K562 (cell line): Measurements from ENCODE around the gene STIL. TPM values are rescaled to one million over a fixed set of nuclear protein-coding genes. Genes with fewer than 3 reads are reported as not detected.

ENCODE experiments used
- ATAC-seq: fragments of 200-7000 bp; cut with Tn5 transposase; 3 replicates; pipeline ENCODE4 v1.9.1; 2020; ENCODE audit warnings: moderate library complexity
- BruUV-seq: library from RNA; stranded (reverse); fragments of 400-500 nt; replicated peaks from 2 replicates; lab custom pipeline; 2021; lab: Mats Ljungman, UMichigan
- CTCF ChIA-PET: fragments of 300-600 bp; formaldehyde crosslinking; extraction: SDS; loops from one replicate; lab custom pipeline; 2021; ENCODE audit warnings: low intra/inter-chr PET ratio; lab: Yijun Ruan, JAX
- POLR2A ChIA-PET: fragments of 300-600, 350-650 bp; sonication (Branson Sonifier 250); formaldehyde crosslinking; extraction: SDS; loops from one replicate; lab custom pipeline; 2021; ENCODE audit warnings: antibody characterized with exemption, inconsistent platforms; lab: Yijun Ruan, JAX
- DNase-seq, 4 experiments: peaks; one replicate each; pipeline versions ENCODE4 v3.0.0 to v3.0.0-alpha.2; 2011 to 2018; ENCODE audit warnings: low spot score in 3 of 4, mixed read lengths in 3 of 4; ENCODE audit errors: extremely low read depth in 1 of 4
- FAIRE-seq: peaks from 2 replicates; lab custom pipeline; 2011; peaks lifted over from hg19 to GRCh38; lab: Jason Lieb, UNC
- H2AFZ ChIP-seq: 2 replicates; pipeline ENCODE4 v1.6.0; 2011; ENCODE audit warnings: low read depth, low read length, control low read depth, inconsistent platforms
- H3K27ac ChIP-seq: fragments of 200-600 bp; 3 replicates; pipeline ENCODE4 v1.8.0; 2011; ENCODE audit warnings: low read depth, mild to moderate bottlenecking, control low read depth, inconsistent platforms, low read length, moderate library complexity, mixed read lengths; ENCODE audit errors: extremely low read depth
- H3K27me3 ChIP-seq, 2 experiments: fragments of 300-600 bp in 1 of 2; 2 replicates in 1 of 2; 3 replicates in 1 of 2; pipeline versions ENCODE4 v1.6.0 to v1.8.0; 2011; ENCODE audit warnings: inconsistent platforms in 2 of 2, low read length in 2 of 2, mild to moderate bottlenecking in 1 of 2, mixed read lengths in 1 of 2, moderate library complexity in 1 of 2; ENCODE audit not compliant: control insufficient read depth in 2 of 2, insufficient read depth in 2 of 2
- H3K36me3 ChIP-seq: fragments of 300-600 bp; 3 replicates; pipeline ENCODE4 v1.8.0; 2011; ENCODE audit warnings: mild to moderate bottlenecking, low read length, inconsistent platforms; ENCODE audit not compliant: control insufficient read depth, insufficient read depth
- H3K4me1 ChIP-seq, 2 experiments: fragments of 200-600 bp in 1 of 2; replicated peaks in 1 of 2; 2 replicates in 1 of 2; 3 replicates in 1 of 2; pipeline versions ENCODE4 v1.5.1 to v1.8.0; 2011; ENCODE audit warnings: inconsistent platforms in 2 of 2, low read length in 2 of 2, mild to moderate bottlenecking in 1 of 2, mixed read lengths in 1 of 2, moderate library complexity in 1 of 2; ENCODE audit not compliant: control insufficient read depth in 2 of 2, insufficient read depth in 2 of 2
- H3K4me2 ChIP-seq: 2 replicates; pipeline ENCODE4 v1.6.1; 2011; ENCODE audit warnings: low read length, control low read depth, inconsistent platforms, mixed read lengths; ENCODE audit not compliant: insufficient read depth
- H3K4me3 ChIP-seq: fragments of 200-600 bp; sonication (generic), shearing (Covaris generic); 2 replicates; pipeline ENCODE4 v1.5.1; 2016; ENCODE audit warnings: control low read depth, inconsistent platforms
- H3K79me2 ChIP-seq: fragments of 200-600 bp; 3 replicates; pipeline ENCODE4 v1.8.0; 2011; ENCODE audit warnings: low read length, inconsistent platforms; ENCODE audit not compliant: control insufficient read depth, insufficient read depth
- H3K9ac ChIP-seq, 2 experiments: 2 replicates each; pipeline versions ENCODE4 v1.6.0 to v1.6.1; 2011; ENCODE audit warnings: low read depth in 2 of 2, low read length in 2 of 2, control low read depth in 1 of 2, inconsistent platforms in 1 of 2, mild to moderate bottlenecking in 1 of 2, mixed read lengths in 1 of 2; ENCODE audit not compliant: insufficient read depth in 1 of 2
- H3K9me1 ChIP-seq: one replicate; pipeline ENCODE4 v1.6.0; 2011; ENCODE audit warnings: inconsistent platforms, mild to moderate bottlenecking, low read length, moderate library complexity; ENCODE audit not compliant: control insufficient read depth, insufficient read depth
- H3K9me3 ChIP-seq: replicated peaks from 2 replicates; pipeline ENCODE4 v1.5.1; 2011; ENCODE audit warnings: low read depth, low read length, inconsistent platforms; ENCODE audit not compliant: control insufficient read depth, insufficient read depth
- H4K20me1 ChIP-seq: replicated peaks from 2 replicates; pipeline ENCODE4 v1.6.1; 2011; ENCODE audit warnings: low read length, inconsistent platforms, mixed read lengths; ENCODE audit not compliant: control insufficient read depth, insufficient read depth
- ARID1B ChIP-seq: fragments of 450-650 bp; IDR thresholded peaks from 2 replicates; pipeline ENCODE4 v1.6.1; 2016; ENCODE audit warnings: antibody characterized with exemption, mild to moderate bottlenecking, inconsistent platforms
- CTBP1 ChIP-seq: fragments of 450-650 bp; IDR thresholded peaks from 2 replicates; pipeline ENCODE4 v1.6.1; 2016; ENCODE audit warnings: borderline replicate concordance
- GTF2E2 ChIP-seq: fragments of 200-800 bp; sonication (Bioruptor generic); IDR thresholded peaks from 2 replicates; pipeline ENCODE4 v1.6.1; 2016; ENCODE audit warnings: missing genetic modification characterization, missing compliant biosample characterization
- MCM2 ChIP-seq: fragments of 450-650 bp; IDR thresholded peaks from 2 replicates; pipeline ENCODE4 v1.6.1; 2017; ENCODE audit warnings: low read depth, mild to moderate bottlenecking
- NFE2 ChIP-seq: IDR thresholded peaks from 2 replicates; pipeline ENCODE4 v1.6.1; 2014; ENCODE audit warnings: antibody characterized with exemption, low read depth
- PKNOX1 ChIP-seq: fragments of 450-650 bp; IDR thresholded peaks from 2 replicates; pipeline ENCODE4 v1.6.1; 2016
- POLR2AphosphoS2 ChIP-seq: IDR thresholded peaks from 2 replicates; pipeline ENCODE4 v1.6.1; 2012; ENCODE audit warnings: low read length, improper control_type of control experiment
- RBBP5 ChIP-seq: fragments of 200-600 bp; sonication (generic); IDR thresholded peaks from 2 replicates; pipeline ENCODE4 v1.6.1; 2012; ENCODE audit warnings: borderline replicate concordance, mild to moderate bottlenecking, low read length, control low read depth, inconsistent platforms; ENCODE audit not compliant: insufficient read depth, poor library complexity, severe bottlenecking
- RBM22 ChIP-seq: fragments of 200-400 bp; formaldehyde crosslinking; IDR thresholded peaks from 2 replicates; pipeline ENCODE4 v1.6.1; 2018; ENCODE audit warnings: low read length, low read depth; ENCODE audit not compliant: poor library complexity, severe bottlenecking
- SMAD2 ChIP-seq: fragments of 150-350 bp; IDR thresholded peaks from 2 replicates; pipeline ENCODE4 v1.6.1; 2014; ENCODE audit warnings: low read depth, mild to moderate bottlenecking, low read length
- SMAD4 ChIP-seq: fragments of 250-450 bp; sonication (Bioruptor Pico); conservative IDR thresholded peaks from 2 replicates; pipeline ENCODE4 v1.8.0; 2021; ENCODE audit warnings: inconsistent platforms, mild to moderate bottlenecking, moderate library complexity
- TCF7 ChIP-seq: sonication (generic); IDR thresholded peaks from 2 replicates; pipeline ENCODE4 v1.6.1; 2016; ENCODE audit warnings: antibody characterized with exemption, borderline replicate concordance
- XRCC5 ChIP-seq: fragments of 200-400 bp; formaldehyde crosslinking; IDR thresholded peaks from 2 replicates; pipeline ENCODE4 v1.6.1; 2017; ENCODE audit warnings: low read depth, mild to moderate bottlenecking, low read length
- ZBTB17 ChIP-seq: fragments of 450-650 bp; formaldehyde crosslinking; IDR thresholded peaks from 2 replicates; pipeline ENCODE4 v1.4.0; 2020; ENCODE audit warnings: mild to moderate bottlenecking
- ZBTB8A ChIP-seq: fragments of 450-650 bp; IDR thresholded peaks from 2 replicates; pipeline ENCODE4 v1.6.1; 2018; ENCODE audit warnings: mild to moderate bottlenecking, moderate library complexity; ENCODE audit not compliant: partially characterized antibody
- ZNF431 ChIP-seq: sonication (generic); formaldehyde crosslinking; IDR thresholded peaks from 2 replicates; pipeline ENCODE4 v1.8.0; 2022; ENCODE audit warnings: mild to moderate bottlenecking, missing genetic modification reagents
- ZNF699 ChIP-seq: fragments of 250-450 bp; sonication (Bioruptor Pico); IDR thresholded peaks from 2 replicates; pipeline ENCODE4 v1.8.0; 2021; ENCODE audit warnings: mild to moderate bottlenecking, moderate library complexity; ENCODE audit not compliant: insufficient replicate concordance
- ZNF77 ChIP-seq: fragments of 250-450 bp; sonication (Bioruptor Pico); IDR thresholded peaks from 2 replicates; pipeline ENCODE4 v1.5.0; 2020
- ZSCAN32 ChIP-seq: fragments of 450-650 bp; formaldehyde crosslinking; IDR thresholded peaks from 2 replicates; pipeline ENCODE4 v1.4.0; 2020; ENCODE audit warnings: mild to moderate bottlenecking, moderate library complexity
- WGBS: fragments of 100-300 bp; shearing (Covaris generic); methylation state at CpG from one replicate; pipeline ENCODE4 v1.1.6; 2016; ENCODE audit warnings: low coverage, mixed read lengths; ENCODE audit not compliant: insufficient coverage; ENCODE audit errors: missing lambda C conversion rate; 5-methylcytosine and 5-hydroxymethylcytosine counted together
- in situ Hi-C: fragments of 300-500 bp; cut with MboI; formaldehyde crosslinking; loops from 4 replicates; pipeline ENCODE4 v1.15.0; 2018; ENCODE audit warnings: inconsistent platforms, mixed read lengths
- intact Hi-C: fragments of 100-400 bp; cut with micrococcal nuclease; formaldehyde crosslinking; loops from 2 replicates; pipeline ENCODE4 v1.14.2; 2022
- polyA plus RNA-seq, 8 experiments: library from polyadenylated mRNA; depleted of rRNA in 4 of 8; stranded (reverse) in 5 of 8; unstranded in 3 of 8; fragments of >200 nt; fragmentation: Nextera tagmentation in 2 of 8; fragmentation: Illumina TruSeq in 1 of 8; extraction: Ambion mirVana in 2 of 8; extraction: Trizol in 1 of 8; gene quantifications; 2 replicates each; pipeline versions ENCODE4 v1.2.1 to v1.2.3, GENCODE V29; 2011 to 2014; ENCODE audit warnings: inconsistent platforms in 1 of 8, missing spikeins in 1 of 8
- total RNA-seq, 7 experiments: library from RNA; depleted of rRNA in 6 of 7; stranded (reverse); fragments of >200 nt in 6 of 7; fragmentation: Illumina TruSeq in 2 of 7; extraction: Trizol in 2 of 7; gene quantifications; 2 replicates each; pipeline versions ENCODE4 v1.2.1 to v1.2.3, GENCODE V29; 2011 to 2021; ENCODE audit warnings: low replicate concordance in 1 of 7
- TF ChIP-seq, protein P1 (sequence below): fragments of 150-350 bp; conservative IDR thresholded peaks from 2 replicates; pipeline ENCODE4 v1.6.1; 2014; ENCODE audit warnings: low read length

Gene STIL
- total and polyA plus RNA-seq, 9 of the 15 experiments (the other 6 are each of a cell fraction or from before 2014, with no cell fraction given), result 10.5 to 77.4 (median 39.6) TPM

DNA sequence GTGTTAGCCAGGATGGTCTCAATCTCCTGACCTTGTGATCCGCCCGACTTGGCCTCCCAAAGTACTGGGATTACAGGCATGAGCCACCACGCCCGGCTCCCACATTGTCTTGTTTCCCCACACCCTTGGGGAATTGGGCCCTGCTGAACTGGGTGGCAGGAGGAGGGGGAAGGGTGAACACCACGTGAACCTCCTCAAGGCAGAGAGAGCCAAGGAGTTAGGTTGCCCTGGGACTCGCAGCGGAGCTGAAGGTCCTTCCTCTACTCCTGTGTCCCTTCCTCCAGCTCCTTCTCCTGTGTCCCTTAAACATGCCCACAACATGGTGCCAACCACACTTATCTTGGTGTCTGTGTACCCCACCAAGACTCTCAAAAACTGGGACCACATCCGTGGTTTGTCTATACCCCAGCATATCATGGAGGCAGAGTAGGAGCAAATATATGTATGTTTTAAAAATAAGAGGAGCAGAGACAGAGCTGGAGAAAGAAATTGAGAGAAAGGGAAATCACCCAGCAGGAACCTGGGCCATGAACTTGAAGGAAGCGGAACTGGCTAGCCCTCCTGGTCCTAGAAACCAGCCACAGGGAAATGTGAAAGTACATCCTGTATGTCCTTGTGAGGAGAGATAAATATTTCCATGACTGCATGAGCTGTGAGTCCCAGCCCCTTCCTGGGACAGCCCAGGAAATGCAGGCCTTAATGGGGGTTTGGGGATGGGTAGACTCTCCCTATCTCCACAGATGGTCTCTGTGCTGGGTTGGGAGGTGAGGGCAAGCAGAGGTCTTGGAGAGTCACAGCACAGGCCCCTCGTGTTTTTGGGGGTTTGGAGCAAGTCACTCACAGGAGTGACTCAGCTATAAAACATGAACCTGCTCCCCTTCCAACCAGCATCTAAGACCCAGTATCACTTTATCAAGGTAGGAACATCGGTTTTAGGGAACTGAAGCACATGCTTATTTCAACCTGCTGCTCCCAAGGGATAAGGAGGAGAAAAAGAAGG is 72.5 kb downstream of the STIL start:
- Histone ChIP-seq H2AFZ (peak overlapping the region; percentile 95), H3K9me3 (no peaks in the 10 kb centered on the region), H3K27ac (peak overlapping the region; percentile 78), H3K9me1 (peaks cover 3% of the 10 kb centered on the region), H3K4me3 (no peak overlapping the region), H3K36me3 (no peaks in the 10 kb centered on the region), H3K4me2 (peak overlapping the region; percentile 53), H4K20me1 (no peaks in the 10 kb centered on the region), H3K27me3 (no peaks in the 10 kb centered on the region), H3K79me2 (no peaks in the 10 kb centered on the region), H3K9ac (peak overlapping the region; percentile 46 to 65; a peak in 3 of 4 replicates), H3K4me1 (peaks cover 45 to 65% of the 10 kb centered on the region in 2 experiments)
- intact Hi-C loops, result no loop called here
- ATAC-seq, result peak; percentile 40
- no TSS peak for BruUV-seq
- DNase-seq, result peak; percentile 58 to 78 (median 66)
- in situ Hi-C loops, result no loop called here
- POLR2A ChIA-PET, result interaction anchor here (0.6 to 2.2 kb wide), 7 partner anchors 11 to 62 kb away, joined by 3 to 14 read pairs (median 4); no protein-coding TSS in a partner anchor
- 51% methylated on average over 11 of the region's 11 CpGs for WGBS
- peak; percentile 72 for FAIRE-seq
- CTCF ChIA-PET, result no interaction called here
- TF ChIP-seq ZSCAN32 (CRISPR knock-in tag) (no peak), NFE2 (peak; percentile 86), SMAD4 (no peak; the same call in 1 of the 2 replicates), POLR2AphosphoS2 (no peak), ARID1B (peak; percentile 77), ZNF77 (CRISPR knock-in tag) (no peak), SMAD2 (no peak), RBM22 (no peak), ZBTB17 (no peak), ZNF699 (CRISPR knock-in tag) (no peak), ZBTB8A (no peak), MCM2 (no peak), XRCC5 (no peak), PKNOX1 (peak; percentile 85), ZNF431 (CRISPR knock-in tag) (no peak), CTBP1 (peak; percentile 88), GTF2E2 (tag) (no peak), RBBP5 (no peak), TCF7 (no peak)
- TF ChIP-seq, protein P1, sequence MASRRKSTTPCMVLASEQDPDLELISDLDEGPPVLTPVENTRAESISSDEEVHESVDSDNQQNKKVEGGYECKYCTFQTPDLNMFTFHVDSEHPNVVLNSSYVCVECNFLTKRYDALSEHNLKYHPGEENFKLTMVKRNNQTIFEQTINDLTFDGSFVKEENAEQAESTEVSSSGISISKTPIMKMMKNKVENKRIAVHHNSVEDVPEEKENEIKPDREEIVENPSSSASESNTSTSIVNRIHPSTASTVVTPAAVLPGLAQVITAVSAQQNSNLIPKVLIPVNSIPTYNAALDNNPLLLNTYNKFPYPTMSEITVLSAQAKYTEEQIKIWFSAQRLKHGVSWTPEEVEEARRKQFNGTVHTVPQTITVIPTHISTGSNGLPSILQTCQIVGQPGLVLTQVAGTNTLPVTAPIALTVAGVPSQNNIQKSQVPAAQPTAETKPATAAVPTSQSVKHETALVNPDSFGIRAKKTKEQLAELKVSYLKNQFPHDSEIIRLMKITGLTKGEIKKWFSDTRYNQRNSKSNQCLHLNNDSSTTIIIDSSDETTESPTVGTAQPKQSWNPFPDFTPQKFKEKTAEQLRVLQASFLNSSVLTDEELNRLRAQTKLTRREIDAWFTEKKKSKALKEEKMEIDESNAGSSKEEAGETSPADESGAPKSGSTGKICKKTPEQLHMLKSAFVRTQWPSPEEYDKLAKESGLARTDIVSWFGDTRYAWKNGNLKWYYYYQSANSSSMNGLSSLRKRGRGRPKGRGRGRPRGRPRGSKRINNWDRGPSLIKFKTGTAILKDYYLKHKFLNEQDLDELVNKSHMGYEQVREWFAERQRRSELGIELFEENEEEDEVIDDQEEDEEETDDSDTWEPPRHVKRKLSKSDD, result no peak
